HG03575 (cell line): ENCODE measurements around the gene UGDH.
"Not testable (repeated sequence)": the region's sequence is repeated elsewhere in the genome, so short reads cannot be mapped to it uniquely, and the experiment has no call there.

Experiments
- ATAC-seq: cut with Tn5 transposase; IDR thresholded peaks from one replicate; pipeline ENCODE4 v1.9.1; 2021; ENCODE audit not compliant: unreplicated experiment, insufficient number of reproducible peaks, low FRiP score; ENCODE audit errors: extremely low read depth

The UGDH gene

GRCh38 chr4:39502664-39503035 lies 24.6 kb downstream of the UGDH start:
- ATAC-seq: not testable (repeated sequence)

- no peak for ATAC-seq
These were observed 25.1 kb downstream of the UGDH start for GRCh38 chr4:39502019-39502663.

GRCh38 chr4:39498727-39499020 lies 28.6 kb downstream of the UGDH start:
- no peak for ATAC-seq

- no peak for ATAC-seq
These were observed 29.1 kb downstream of the UGDH start for GRCh38 chr4:39497909-39498726.

- no peak for ATAC-seq
These were observed 31.6 kb downstream of the UGDH start for GRCh38 chr4:39495446-39496213.

- ATAC-seq: no peak
These were observed 32.9 kb downstream of the UGDH start for GRCh38 chr4:39494354-39494753.

- no peak for ATAC-seq
These were observed 36.9 kb downstream of the UGDH start for GRCh38 chr4:39490322-39490721.

- ATAC-seq: no peak
These were observed 40.9 kb downstream of the UGDH start for GRCh38 chr4:39486221-39486804.

GRCh38 chr4:39484582-39485272 lies 42.5 kb downstream of the UGDH start:
- ATAC-seq: no peak

GRCh38 chr4:39480902-39481695 lies 46.1 kb downstream of the UGDH start:
- ATAC-seq: no peak

- no peak for ATAC-seq
These were observed 47.0 kb downstream of the UGDH start for GRCh38 chr4:39480251-39480650.

GRCh38 chr4:39476187-39476895 lies 50.9 kb downstream of the UGDH start:
- ATAC-seq: no peak

GRCh38 chr4:39472396-39472795 lies 54.8 kb downstream of the UGDH start:
- ATAC-seq: no peak

GRCh38 chr4:39470402-39470801 lies 56.8 kb downstream of the UGDH start:
- ATAC-seq: no peak

GRCh38 chr4:39469429-39470077 lies 57.7 kb downstream of the UGDH start:
- no peak for ATAC-seq

- ATAC-seq: no peak
These were observed 59.8 kb downstream of the UGDH start for GRCh38 chr4:39467464-39467863.

- ATAC-seq: no peak
These were observed 60.5 kb downstream of the UGDH start for GRCh38 chr4:39466747-39467146.
